Breast epithelium (tissue), 4 donors: Measurements from ENCODE around the gene EFNA5. TPM values are rescaled to one million over a fixed set of nuclear protein-coding genes. Genes with fewer than 3 reads are reported as not detected.

ENCODE experiments used
- DNase-seq, 2 donors: peaks; one replicate each; pipeline ENCODE4 v3.0.0-alpha.2; 2019; ENCODE audit warnings: low spot score in 2 of 2
- H3K27ac ChIP-seq, 2 donors: fragments of 200-600 bp; sonication (generic) in 1 of 2; one replicate each; pipeline ENCODE4 v1.5.1; 2016 to 2019; ENCODE audit warnings: mild to moderate bottlenecking in 1 of 2
- H3K27me3 ChIP-seq, 2 donors: fragments of 200-600 bp; sonication (generic) in 1 of 2; one replicate each; pipeline versions ENCODE4 v1.5.1 to v1.6.0; 2017 to 2019; ENCODE audit warnings: control low read depth in 1 of 2, mild to moderate bottlenecking in 1 of 2
- H3K36me3 ChIP-seq: fragments of 200-600 bp; one replicate; pipeline ENCODE4 v1.5.1; 2019
- H3K4me1 ChIP-seq, 2 donors: fragments of 200-600 bp; sonication (generic); one replicate each; pipeline ENCODE4 v1.5.1; 2016 to 2019; ENCODE audit warnings: control low read depth in 1 of 2
- H3K4me3 ChIP-seq, 3 donors: fragments of 200-600 bp; sonication (generic); 1 replicate in 2 of 3; 2 replicates in 1 of 3; pipeline ENCODE4 v1.5.1; 2016 to 2019; ENCODE audit warnings: mild to moderate bottlenecking in 3 of 3, moderate library complexity in 2 of 3
- H3K9me3 ChIP-seq, 2 donors: fragments of 200-600 bp; sonication (generic) in 1 of 2; one replicate each; pipeline ENCODE4 v1.5.1; 2016 to 2019; ENCODE audit warnings: control low read depth in 1 of 2
- POLR2A ChIP-seq: fragments of 450-650 bp; IDR thresholded peaks from one replicate; pipeline ENCODE4 v1.6.1; 2016; ENCODE audit warnings: antibody characterized with exemption, mild to moderate bottlenecking, moderate library complexity
- POLR2AphosphoS5 ChIP-seq, 3 donors: sonication (generic); formaldehyde crosslinking; IDR thresholded peaks; one replicate each; pipeline ENCODE4 v1.6.1; 2017; ENCODE audit warnings: antibody characterized with exemption in 3 of 3
- intact Hi-C: fragments of 100-400 bp; cut with DNase I; formaldehyde crosslinking; loops from one replicate; pipeline ENCODE4 v1.15.1; 2023; ENCODE audit warnings: low total_unique reads
- total RNA-seq, 3 donors: library from RNA; depleted of rRNA; stranded (reverse); fragments of >200 nt; gene quantifications; one replicate each; pipeline ENCODE4 v1.1.0, GENCODE V29; 2016
- TF ChIP-seq, protein P1 (sequence below), 3 donors: fragments of 450-650 bp; IDR thresholded peaks; one replicate each; pipeline ENCODE4 v1.5.1; 2016 to 2017; ENCODE audit warnings: antibody characterized with exemption in 3 of 3, mild to moderate bottlenecking in 3 of 3, moderate library complexity in 3 of 3

The EFNA5 gene
- total RNA-seq, 3 donors from 2014 or later: 12.1 to 34.2 (median 12.3) TPM

- DNase-seq: peak; percentile 66 to 76
- Histone ChIP-seq H3K9me3 (no peaks in the 10 kb centered on the region), H3K4me3 (peak overlapping the region in 2 of 3 donors; percentile 20 to 25), H3K36me3 (no peaks in the 10 kb centered on the region), H3K27me3 (no peaks in the 10 kb centered on the region), H3K27ac (peak overlapping the region; percentile 75 to 87), H3K4me1 (peaks cover 0 to 15% of the 10 kb centered on the region in 2 donors)
- intact Hi-C loops: no loop called here
- TF ChIP-seq POLR2AphosphoS5 (IDR thresholded peaks at IDR 0.05) (no peak), POLR2A (no peak)
- TF ChIP-seq, protein P1, sequence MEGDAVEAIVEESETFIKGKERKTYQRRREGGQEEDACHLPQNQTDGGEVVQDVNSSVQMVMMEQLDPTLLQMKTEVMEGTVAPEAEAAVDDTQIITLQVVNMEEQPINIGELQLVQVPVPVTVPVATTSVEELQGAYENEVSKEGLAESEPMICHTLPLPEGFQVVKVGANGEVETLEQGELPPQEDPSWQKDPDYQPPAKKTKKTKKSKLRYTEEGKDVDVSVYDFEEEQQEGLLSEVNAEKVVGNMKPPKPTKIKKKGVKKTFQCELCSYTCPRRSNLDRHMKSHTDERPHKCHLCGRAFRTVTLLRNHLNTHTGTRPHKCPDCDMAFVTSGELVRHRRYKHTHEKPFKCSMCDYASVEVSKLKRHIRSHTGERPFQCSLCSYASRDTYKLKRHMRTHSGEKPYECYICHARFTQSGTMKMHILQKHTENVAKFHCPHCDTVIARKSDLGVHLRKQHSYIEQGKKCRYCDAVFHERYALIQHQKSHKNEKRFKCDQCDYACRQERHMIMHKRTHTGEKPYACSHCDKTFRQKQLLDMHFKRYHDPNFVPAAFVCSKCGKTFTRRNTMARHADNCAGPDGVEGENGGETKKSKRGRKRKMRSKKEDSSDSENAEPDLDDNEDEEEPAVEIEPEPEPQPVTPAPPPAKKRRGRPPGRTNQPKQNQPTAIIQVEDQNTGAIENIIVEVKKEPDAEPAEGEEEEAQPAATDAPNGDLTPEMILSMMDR (IDR thresholded peaks at IDR 0.05): no peak
These were observed 128.3 kb downstream of the EFNA5 start for GRCh38 chr5:107542428-107542827.

DNA sequence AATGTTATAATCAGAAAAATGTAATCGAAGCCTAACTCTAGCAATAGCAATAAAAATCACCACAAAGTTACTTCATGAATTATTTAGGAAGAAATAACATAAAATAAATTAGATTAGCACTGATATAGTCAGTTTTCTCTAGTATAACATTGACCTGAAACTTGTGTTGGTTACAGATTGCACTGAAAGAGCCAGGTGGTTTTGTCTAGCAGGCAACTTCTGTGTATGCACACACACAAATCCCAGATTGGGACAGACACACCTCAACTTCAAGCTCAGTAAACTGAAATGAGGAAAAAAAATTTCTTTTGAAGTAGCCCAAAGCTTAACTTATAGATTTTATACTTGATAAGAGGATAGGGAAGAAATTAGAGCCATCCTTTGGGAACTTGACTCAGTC is 129.3 kb downstream of the EFNA5 start:
- H3K27me3 ChIP-seq: no peaks in the 10 kb centered on the region
- peak overlapping the region in 1 of 2 donors; percentile 87 for H3K27ac ChIP-seq
- no peak overlapping the region for H3K4me3 ChIP-seq
- no peaks in the 10 kb centered on the region for H3K9me3 ChIP-seq
- intact Hi-C loops: no loop called here
- H3K4me1 ChIP-seq: peaks cover 0 to 15% of the 10 kb centered on the region in 2 donors
- no peak for TF ChIP-seq POLR2AphosphoS5 (IDR thresholded peaks at IDR 0.05)
- no peak for TF ChIP-seq POLR2A
- TF ChIP-seq, protein P1 (IDR thresholded peaks at IDR 0.05): no peak
- no peaks in the 10 kb centered on the region for H3K36me3 ChIP-seq
- no peak for DNase-seq

DNA sequence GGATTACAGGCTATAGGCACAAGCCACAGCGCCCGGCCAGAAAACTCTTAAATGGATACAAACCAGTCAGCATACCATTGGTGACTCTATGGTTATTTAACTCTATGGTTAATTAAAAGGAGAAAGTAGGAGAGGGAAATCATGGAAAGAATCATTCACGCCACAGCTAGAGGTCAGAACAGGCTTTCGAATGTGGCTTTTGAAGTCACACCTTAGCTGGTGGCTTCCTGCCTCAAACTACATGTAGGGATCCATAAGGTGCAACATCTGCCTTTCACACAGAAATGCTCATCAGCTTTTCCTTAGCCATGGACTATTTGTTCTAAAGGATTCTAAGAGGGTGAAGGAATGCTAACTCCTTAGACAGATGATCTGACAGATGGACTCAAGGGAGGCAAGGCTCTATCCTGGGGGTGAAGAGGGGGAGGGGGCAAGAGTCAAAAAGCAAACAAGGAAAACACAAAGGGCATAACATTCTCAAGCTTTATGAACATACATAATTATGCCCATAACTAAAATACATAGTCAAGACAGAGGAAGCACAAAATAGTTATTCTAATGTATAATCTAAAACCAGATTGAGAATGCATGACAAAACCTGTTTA is 130.9 kb downstream of the EFNA5 start:
- no peaks in the 10 kb centered on the region for H3K36me3 ChIP-seq
- DNase-seq: no peak
- H3K4me1 ChIP-seq: peaks cover 0 to 15% of the 10 kb centered on the region in 2 donors
- no peaks in the 10 kb centered on the region for H3K9me3 ChIP-seq
- intact Hi-C loops: no loop called here
- H3K27ac ChIP-seq: no peak overlapping the region
- no peak overlapping the region for H3K4me3 ChIP-seq
- H3K27me3 ChIP-seq: no peaks in the 10 kb centered on the region
- TF ChIP-seq, protein P1 (IDR thresholded peaks at IDR 0.05): no peak
- TF ChIP-seq POLR2AphosphoS5 (IDR thresholded peaks at IDR 0.05) (no peak), POLR2A (no peak)

- H3K36me3 ChIP-seq: no peaks in the 10 kb centered on the region
- no peaks in the 10 kb centered on the region for H3K27me3 ChIP-seq
- DNase-seq: no peak
- no peaks in the 10 kb centered on the region for H3K9me3 ChIP-seq
- TF ChIP-seq, protein P1 (IDR thresholded peaks at IDR 0.05): no peak
- no peak for TF ChIP-seq POLR2A
- TF ChIP-seq POLR2AphosphoS5 (IDR thresholded peaks at IDR 0.05): no peak
- H3K27ac ChIP-seq: no peak overlapping the region
- H3K4me1 ChIP-seq: peaks cover 0 to 9% of the 10 kb centered on the region in 2 donors
- H3K4me3 ChIP-seq: no peak overlapping the region
- intact Hi-C loops: no loop called here
These were observed 131.8 kb downstream of the EFNA5 start for GRCh38 chr5:107538805-107539445.

DNA sequence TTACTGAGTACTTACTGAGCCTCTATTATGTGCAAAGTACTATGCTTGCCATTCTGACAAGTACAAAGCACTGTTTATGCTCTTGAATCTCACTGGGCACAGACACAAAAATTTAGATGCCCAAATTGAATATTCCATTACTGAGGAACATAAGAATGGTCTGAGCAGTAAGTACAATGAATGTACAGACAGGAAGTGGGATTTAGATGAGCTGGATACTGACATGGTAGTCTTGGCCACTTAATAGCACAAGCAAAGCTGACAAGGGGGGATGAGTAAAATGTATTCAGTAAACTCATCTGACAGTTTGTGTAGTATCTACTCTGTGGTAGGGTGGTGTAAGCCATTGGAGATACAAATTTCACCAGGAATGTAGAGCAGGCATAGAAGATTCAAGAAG is 132.4 kb downstream of the EFNA5 start:
- no peaks in the 10 kb centered on the region for H3K9me3 ChIP-seq
- no peak overlapping the region for H3K4me3 ChIP-seq
- DNase-seq: no peak
- H3K4me1 ChIP-seq: peaks cover 0 to 5% of the 10 kb centered on the region in 2 donors
- H3K27me3 ChIP-seq: no peaks in the 10 kb centered on the region
- no peaks in the 10 kb centered on the region for H3K36me3 ChIP-seq
- TF ChIP-seq, protein P1 (IDR thresholded peaks at IDR 0.05): no peak
- TF ChIP-seq POLR2AphosphoS5 (IDR thresholded peaks at IDR 0.05): no peak
- no peak for TF ChIP-seq POLR2A
- intact Hi-C loops: no loop called here
- H3K27ac ChIP-seq: peak overlapping the region in 1 of 2 donors; percentile 25
